ENCODE data around the gene ANGEL1. TPM values are rescaled to one million over a fixed set of nuclear protein-coding genes. Genes with fewer than 3 reads are reported as not detected.

Gene ANGEL1
- polyA plus RNA-seq, 2 donors: 3.7 to 5.1 TPM

GRCh38 chr14:76806446-76806845 is 6.2 kb downstream of the ANGEL1 start:
- Histone ChIP-seq H3K27ac (ENCODE audit: low read depth in 2 of 2, low read length in 1 of 2) (no peak overlapping the region), H3K27me3 (ENCODE audit: control insufficient read depth in 1 of 2, insufficient read depth in 2 of 2, low read length in 2 of 2) (no peaks in the 10 kb centered on the region), H3K4me1 (ENCODE audit: control insufficient read depth in 2 of 2, insufficient read depth in 2 of 2, low read length in 1 of 2) (no peaks in the 10 kb centered on the region), H3K9me3 (ENCODE audit: control insufficient read depth in 2 of 2, insufficient read depth in 1 of 2, low read depth in 1 of 2, low read length in 1 of 2) (no peaks in the 10 kb centered on the region), H3K4me3 (ENCODE audit: low read depth in 1 of 2, low read length in 2 of 2) (no peak overlapping the region), H3K36me3 (ENCODE audit: control insufficient read depth in 2 of 2, insufficient read depth in 2 of 2, low read length in 1 of 2) (peaks cover 13 to 15% of the 10 kb centered on the region in 2 donors)
- WGBS, 2 donors: 95% methylated on average over 12 of the region's 12 CpGs

GRCh38 chr14:76793956-76794355 is 18.7 kb downstream of the ANGEL1 start:
- no peak overlapping the region for H3K4me3 ChIP-seq (ENCODE audit: low read depth in 1 of 2, low read length in 2 of 2)
- H3K4me1 ChIP-seq (ENCODE audit: control insufficient read depth in 2 of 2, insufficient read depth in 2 of 2, low read length in 1 of 2): no peaks in the 10 kb centered on the region
- no peaks in the 10 kb centered on the region for H3K27me3 ChIP-seq (ENCODE audit: control insufficient read depth in 1 of 2, insufficient read depth in 2 of 2, low read length in 2 of 2)
- WGBS, 2 donors: 85 to 88% methylated on average over 5 of the region's 5 CpGs
- H3K36me3 ChIP-seq (ENCODE audit: control insufficient read depth in 2 of 2, insufficient read depth in 2 of 2, low read length in 1 of 2): peaks cover 6 to 13% of the 10 kb centered on the region in 2 donors
- no peaks in the 10 kb centered on the region for H3K9me3 ChIP-seq (ENCODE audit: control insufficient read depth in 2 of 2, insufficient read depth in 1 of 2, low read depth in 1 of 2, low read length in 1 of 2)
- no peak overlapping the region for H3K27ac ChIP-seq (ENCODE audit: low read depth in 2 of 2, low read length in 1 of 2)

GRCh38 chr14:76793324-76793723 is 19.4 kb downstream of the ANGEL1 start:
- no peak overlapping the region for H3K27ac ChIP-seq (ENCODE audit: low read depth in 2 of 2, low read length in 1 of 2)
- no peak overlapping the region for H3K4me3 ChIP-seq (ENCODE audit: low read depth in 1 of 2, low read length in 2 of 2)
- H3K4me1 ChIP-seq (ENCODE audit: control insufficient read depth in 2 of 2, insufficient read depth in 2 of 2, low read length in 1 of 2): no peaks in the 10 kb centered on the region
- WGBS, 2 donors: 92 to 94% methylated on average over 3 of the region's 4 CpGs
- peaks cover 10 to 16% of the 10 kb centered on the region in 2 donors for H3K36me3 ChIP-seq (ENCODE audit: control insufficient read depth in 2 of 2, insufficient read depth in 2 of 2, low read length in 1 of 2)
- H3K9me3 ChIP-seq (ENCODE audit: control insufficient read depth in 2 of 2, insufficient read depth in 1 of 2, low read depth in 1 of 2, low read length in 1 of 2): no peaks in the 10 kb centered on the region
- H3K27me3 ChIP-seq (ENCODE audit: control insufficient read depth in 1 of 2, insufficient read depth in 2 of 2, low read length in 2 of 2): no peaks in the 10 kb centered on the region

- H3K27me3 ChIP-seq (ENCODE audit: control insufficient read depth in 1 of 2, insufficient read depth in 2 of 2, low read length in 2 of 2): no peaks in the 10 kb centered on the region
- no peaks in the 10 kb centered on the region for H3K9me3 ChIP-seq (ENCODE audit: control insufficient read depth in 2 of 2, insufficient read depth in 1 of 2, low read depth in 1 of 2, low read length in 1 of 2)
- no peaks in the 10 kb centered on the region for H3K4me1 ChIP-seq (ENCODE audit: control insufficient read depth in 2 of 2, insufficient read depth in 2 of 2, low read length in 1 of 2)
- H3K4me3 ChIP-seq (ENCODE audit: low read depth in 1 of 2, low read length in 2 of 2): no peak overlapping the region
- peaks cover 18 to 22% of the 10 kb centered on the region in 2 donors for H3K36me3 ChIP-seq (ENCODE audit: control insufficient read depth in 2 of 2, insufficient read depth in 2 of 2, low read length in 1 of 2)
- WGBS, 2 donors: 97 to 98% methylated on average over 2 of the region's 2 CpGs
- H3K27ac ChIP-seq (ENCODE audit: low read depth in 2 of 2, low read length in 1 of 2): no peak overlapping the region
Observed at GRCh38 chr14:76792422-76792821, 20.3 kb downstream of the ANGEL1 start.

GRCh38 chr14:76786601-76787000 is 26.1 kb downstream of the ANGEL1 start:
- Histone ChIP-seq H3K4me1 (ENCODE audit: control insufficient read depth in 2 of 2, insufficient read depth in 2 of 2, low read length in 1 of 2) (peaks cover 0 to 3% of the 10 kb centered on the region in 2 donors), H3K9me3 (ENCODE audit: control insufficient read depth in 2 of 2, insufficient read depth in 1 of 2, low read depth in 1 of 2, low read length in 1 of 2) (no peaks in the 10 kb centered on the region), H3K27ac (ENCODE audit: low read depth in 2 of 2, low read length in 1 of 2) (no peak overlapping the region), H3K27me3 (ENCODE audit: control insufficient read depth in 1 of 2, insufficient read depth in 2 of 2, low read length in 2 of 2) (no peaks in the 10 kb centered on the region), H3K4me3 (ENCODE audit: low read depth in 1 of 2, low read length in 2 of 2) (no peak overlapping the region), H3K36me3 (ENCODE audit: control insufficient read depth in 2 of 2, insufficient read depth in 2 of 2, low read length in 1 of 2) (peaks cover 24 to 30% of the 10 kb centered on the region in 2 donors)
- 96 to 99% methylated on average over 2 of the region's 2 CpGs for WGBS, 2 donors

GRCh38 chr14:76784881-76785280 is 27.8 kb downstream of the ANGEL1 start:
- Histone ChIP-seq H3K27ac (ENCODE audit: low read depth in 2 of 2, low read length in 1 of 2) (no peak overlapping the region), H3K27me3 (ENCODE audit: control insufficient read depth in 1 of 2, insufficient read depth in 2 of 2, low read length in 2 of 2) (no peaks in the 10 kb centered on the region), H3K4me1 (ENCODE audit: control insufficient read depth in 2 of 2, insufficient read depth in 2 of 2, low read length in 1 of 2) (peaks cover 2 to 4% of the 10 kb centered on the region in 2 donors), H3K9me3 (ENCODE audit: control insufficient read depth in 2 of 2, insufficient read depth in 1 of 2, low read depth in 1 of 2, low read length in 1 of 2) (no peaks in the 10 kb centered on the region), H3K4me3 (ENCODE audit: low read depth in 1 of 2, low read length in 2 of 2) (no peak overlapping the region), H3K36me3 (ENCODE audit: control insufficient read depth in 2 of 2, insufficient read depth in 2 of 2, low read length in 1 of 2) (peaks cover 17 to 27% of the 10 kb centered on the region in 2 donors)
- 46 to 47% methylated on average over 2 of the region's 2 CpGs for WGBS, 2 donors

GRCh38 chr14:76784266-76784874 is 28.3 kb downstream of the ANGEL1 start:
- no peaks in the 10 kb centered on the region for H3K27me3 ChIP-seq (ENCODE audit: control insufficient read depth in 1 of 2, insufficient read depth in 2 of 2, low read length in 2 of 2)
- H3K4me3 ChIP-seq (ENCODE audit: low read depth in 1 of 2, low read length in 2 of 2): no peak overlapping the region
- H3K9me3 ChIP-seq (ENCODE audit: control insufficient read depth in 2 of 2, insufficient read depth in 1 of 2, low read depth in 1 of 2, low read length in 1 of 2): no peaks in the 10 kb centered on the region
- WGBS, 2 donors: 81% methylated on average over 6 of the region's 6 CpGs
- no peak overlapping the region for H3K27ac ChIP-seq (ENCODE audit: low read depth in 2 of 2, low read length in 1 of 2)
- H3K4me1 ChIP-seq (ENCODE audit: control insufficient read depth in 2 of 2, insufficient read depth in 2 of 2, low read length in 1 of 2): peaks cover 2 to 4% of the 10 kb centered on the region in 2 donors
- peaks cover 17 to 27% of the 10 kb centered on the region in 2 donors for H3K36me3 ChIP-seq (ENCODE audit: control insufficient read depth in 2 of 2, insufficient read depth in 2 of 2, low read length in 1 of 2)

- no peak overlapping the region for H3K4me3 ChIP-seq (ENCODE audit: low read depth in 1 of 2, low read length in 2 of 2)
- 48 to 52% methylated on average over 8 to 9 of the region's 9 CpGs for WGBS, 2 donors
- no peaks in the 10 kb centered on the region for H3K9me3 ChIP-seq (ENCODE audit: control insufficient read depth in 2 of 2, insufficient read depth in 1 of 2, low read depth in 1 of 2, low read length in 1 of 2)
- no peaks in the 10 kb centered on the region for H3K27me3 ChIP-seq (ENCODE audit: control insufficient read depth in 1 of 2, insufficient read depth in 2 of 2, low read length in 2 of 2)
- peaks cover 11 to 20% of the 10 kb centered on the region in 2 donors for H3K36me3 ChIP-seq (ENCODE audit: control insufficient read depth in 2 of 2, insufficient read depth in 2 of 2, low read length in 1 of 2)
- H3K4me1 ChIP-seq (ENCODE audit: control insufficient read depth in 2 of 2, insufficient read depth in 2 of 2, low read length in 1 of 2): peaks cover 2 to 4% of the 10 kb centered on the region in 2 donors
- no peak overlapping the region for H3K27ac ChIP-seq (ENCODE audit: low read depth in 2 of 2, low read length in 1 of 2)
Observed at GRCh38 chr14:76782885-76783566, 29.7 kb downstream of the ANGEL1 start.

- peaks cover 4 to 15% of the 10 kb centered on the region in 2 donors for H3K36me3 ChIP-seq (ENCODE audit: control insufficient read depth in 2 of 2, insufficient read depth in 2 of 2, low read length in 1 of 2)
- WGBS, 2 donors: 76 to 79% methylated on average over 10 of the region's 10 CpGs
- H3K27ac ChIP-seq (ENCODE audit: low read depth in 2 of 2, low read length in 1 of 2): no peak overlapping the region
- H3K27me3 ChIP-seq (ENCODE audit: control insufficient read depth in 1 of 2, insufficient read depth in 2 of 2, low read length in 2 of 2): no peaks in the 10 kb centered on the region
- no peaks in the 10 kb centered on the region for H3K9me3 ChIP-seq (ENCODE audit: control insufficient read depth in 2 of 2, insufficient read depth in 1 of 2, low read depth in 1 of 2, low read length in 1 of 2)
- H3K4me3 ChIP-seq (ENCODE audit: low read depth in 1 of 2, low read length in 2 of 2): no peak overlapping the region
- peaks cover 2 to 4% of the 10 kb centered on the region in 2 donors for H3K4me1 ChIP-seq (ENCODE audit: control insufficient read depth in 2 of 2, insufficient read depth in 2 of 2, low read length in 1 of 2)
Observed at GRCh38 chr14:76782115-76782884, 30.4 kb downstream of the ANGEL1 start.
